C4-2B (cell line): ENCODE results near the gene SYNPR.

ENCODE experiments used
- ZFX ChIP-seq: fragments of 450-650 bp; IDR thresholded peaks from 2 replicates; pipeline ENCODE4 v1.6.1; 2017
- TF ChIP-seq, protein P1 (sequence below): fragments of 450-650 bp; conservative IDR thresholded peaks from 2 replicates; pipeline ENCODE4 v1.5.1; 2017; ENCODE audit warnings: mild to moderate bottlenecking

DNA sequence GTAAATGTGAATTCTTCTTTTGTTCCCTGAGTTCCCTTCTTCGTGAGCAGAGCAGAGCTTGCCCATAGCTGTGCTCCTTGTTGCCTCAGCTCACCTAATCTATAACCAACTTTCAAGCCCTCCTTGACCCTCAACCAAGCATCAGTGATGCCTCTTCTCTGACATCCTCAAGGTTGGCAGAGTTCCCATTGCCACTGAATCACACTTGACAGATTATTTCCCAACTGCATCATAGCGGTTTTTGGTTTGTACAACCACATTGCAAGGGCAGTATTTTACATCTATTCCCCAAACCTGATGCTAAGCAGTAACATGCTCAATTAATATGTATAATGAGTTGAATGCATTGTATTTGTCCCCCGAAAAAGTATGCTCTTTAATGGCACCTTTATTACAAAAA is 241.3 kb downstream of the SYNPR start:
- TF ChIP-seq, protein P1, sequence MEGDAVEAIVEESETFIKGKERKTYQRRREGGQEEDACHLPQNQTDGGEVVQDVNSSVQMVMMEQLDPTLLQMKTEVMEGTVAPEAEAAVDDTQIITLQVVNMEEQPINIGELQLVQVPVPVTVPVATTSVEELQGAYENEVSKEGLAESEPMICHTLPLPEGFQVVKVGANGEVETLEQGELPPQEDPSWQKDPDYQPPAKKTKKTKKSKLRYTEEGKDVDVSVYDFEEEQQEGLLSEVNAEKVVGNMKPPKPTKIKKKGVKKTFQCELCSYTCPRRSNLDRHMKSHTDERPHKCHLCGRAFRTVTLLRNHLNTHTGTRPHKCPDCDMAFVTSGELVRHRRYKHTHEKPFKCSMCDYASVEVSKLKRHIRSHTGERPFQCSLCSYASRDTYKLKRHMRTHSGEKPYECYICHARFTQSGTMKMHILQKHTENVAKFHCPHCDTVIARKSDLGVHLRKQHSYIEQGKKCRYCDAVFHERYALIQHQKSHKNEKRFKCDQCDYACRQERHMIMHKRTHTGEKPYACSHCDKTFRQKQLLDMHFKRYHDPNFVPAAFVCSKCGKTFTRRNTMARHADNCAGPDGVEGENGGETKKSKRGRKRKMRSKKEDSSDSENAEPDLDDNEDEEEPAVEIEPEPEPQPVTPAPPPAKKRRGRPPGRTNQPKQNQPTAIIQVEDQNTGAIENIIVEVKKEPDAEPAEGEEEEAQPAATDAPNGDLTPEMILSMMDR, result no peak
- no peak for TF ChIP-seq ZFX
